ENCODE data around the gene STX1A. TPM values are rescaled to one million over a fixed set of nuclear protein-coding genes. Genes with fewer than 3 reads are reported as not detected.

Gene STX1A
- total RNA-seq, 4 donors from 2014 or later: 3.9 to 19.4 (median 10.8) TPM

GRCh38 chr7:73735528-73735905 is 16.0 kb upstream of the STX1A start:
- DNase-seq (ENCODE audit: low spot score in 2 of 2): no peak
- no peak overlapping the region for H3K4me3 ChIP-seq
- no peaks in the 10 kb centered on the region for H3K9me3 ChIP-seq
- WGBS, 2 donors: 86 to 95% methylated on average over 5 to 8 of the region's 8 CpGs
- peak overlapping the region in 2 of 4 donors; percentile 53 to 77 for H3K27ac ChIP-seq
- peaks cover 0 to 19% (median 0%) of the 10 kb centered on the region in 3 donors for H3K36me3 ChIP-seq
- TF ChIP-seq POLR2A (IDR thresholded peaks at IDR 0.05): no peak
- TF ChIP-seq CTCF (IDR thresholded peaks at IDR 0.05): no peak
- no peak for TF ChIP-seq EP300 (IDR thresholded peaks at IDR 0.05)
- H3K4me1 ChIP-seq: peaks cover 0 to 29% (median 8%) of the 10 kb centered on the region in 4 donors
- H3K27me3 ChIP-seq: no peaks in the 10 kb centered on the region

DNA sequence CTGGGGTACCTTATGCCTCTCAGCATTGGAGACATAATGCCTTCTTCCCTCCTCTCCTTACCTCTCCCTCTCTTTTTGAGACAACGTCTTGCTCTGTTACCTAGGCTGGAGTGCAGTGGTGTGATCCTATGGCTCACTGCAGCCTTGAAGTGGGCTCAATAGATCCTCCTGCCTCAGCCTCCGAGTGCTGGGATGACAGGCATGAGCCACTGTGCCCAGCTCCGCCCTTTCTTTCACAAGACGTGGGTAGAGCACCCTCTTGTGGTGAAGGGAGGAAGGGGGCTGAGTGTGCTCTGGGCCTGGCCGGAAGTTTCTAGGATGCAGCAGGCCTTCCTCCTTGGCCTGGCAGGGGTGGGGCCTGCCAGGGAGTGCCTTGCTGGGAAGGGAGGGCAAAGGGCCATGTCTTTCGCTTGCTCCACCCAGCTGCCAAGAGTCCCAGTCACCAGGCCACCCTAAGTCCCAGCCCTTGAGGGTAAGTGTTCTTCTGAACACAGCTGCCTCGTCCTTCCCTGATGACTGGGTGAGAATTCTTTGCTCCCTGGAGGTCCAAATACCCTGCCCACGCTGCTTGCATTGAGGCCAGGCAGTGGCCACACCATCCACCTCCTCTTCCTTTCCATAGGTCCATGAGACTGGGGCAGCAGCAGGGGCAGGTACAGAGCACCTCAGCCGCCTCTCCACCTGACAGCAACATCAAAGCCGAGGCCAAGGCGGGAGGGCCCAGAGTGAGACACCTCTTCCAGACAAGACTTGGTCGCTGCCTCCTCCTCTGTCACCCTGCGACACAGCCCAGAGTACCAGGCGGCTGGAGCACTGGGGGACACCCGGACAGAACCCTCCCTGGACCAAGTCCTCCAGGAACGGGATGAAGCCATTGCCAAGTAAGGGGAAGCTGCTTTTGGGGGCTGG is 15.4 kb upstream of the STX1A start:
- TF ChIP-seq POLR2A (IDR thresholded peaks at IDR 0.05): no peak
- TF ChIP-seq EP300 (IDR thresholded peaks at IDR 0.05): no peak
- peak; percentile 55 to 88 (median 76) for TF ChIP-seq CTCF (IDR thresholded peaks at IDR 0.05)

DNA sequence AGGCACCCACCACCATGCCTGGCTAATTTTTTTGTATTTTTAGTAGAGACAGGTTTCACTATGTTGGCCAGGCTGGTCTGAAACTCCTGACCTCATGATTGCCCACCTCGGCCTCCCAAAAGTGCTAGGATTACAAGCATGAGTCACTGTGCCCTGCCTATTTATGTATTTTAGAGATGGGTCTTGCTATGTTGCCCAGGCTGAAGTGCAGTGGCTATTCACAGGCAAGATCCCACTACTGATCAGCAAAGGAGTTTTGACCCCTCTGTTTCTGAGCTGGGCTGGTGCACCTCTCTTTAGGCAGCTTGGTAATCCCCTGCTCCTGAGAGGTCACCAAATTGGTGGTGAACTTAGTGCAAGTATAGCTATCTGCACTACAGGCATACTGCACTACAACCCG is 12.9 kb upstream of the STX1A start:
- Histone ChIP-seq H3K27ac (no peak overlapping the region), H3K4me3 (no peak overlapping the region), H3K36me3 (peaks cover 0 to 19% (median 0%) of the 10 kb centered on the region in 3 donors), H3K27me3 (no peaks in the 10 kb centered on the region), H3K4me1 (peaks cover 0 to 12% (median 2%) of the 10 kb centered on the region in 4 donors), H3K9me3 (no peaks in the 10 kb centered on the region)
- TF ChIP-seq POLR2A (IDR thresholded peaks at IDR 0.05) (no peak), EP300 (IDR thresholded peaks at IDR 0.05) (no peak), CTCF (IDR thresholded peaks at IDR 0.05) (no peak)
- 60 to 72% methylated on average over 2 of the region's 2 CpGs for WGBS, 2 donors
- DNase-seq (ENCODE audit: low spot score in 2 of 2): no peak

More for the DNA sequence above, 15.4 kb upstream of the STX1A start:
- Histone ChIP-seq H3K36me3 (peaks cover 0 to 19% (median 0%) of the 10 kb centered on the region in 3 donors), H3K9me3 (no peaks in the 10 kb centered on the region), H3K4me1 (peaks cover 0 to 29% (median 8%) of the 10 kb centered on the region in 4 donors), H3K4me3 (no peak overlapping the region), H3K27me3 (no peaks in the 10 kb centered on the region), H3K27ac (peak overlapping the region in 3 of 4 donors; percentile 14 to 77 (median 53))
- 59 to 68% methylated on average over 15 to 16 of the region's 16 CpGs for WGBS, 2 donors
- peak; percentile 41 to 58 for DNase-seq (ENCODE audit: low spot score in 2 of 2)

- Histone ChIP-seq H3K4me1 (peaks cover 0 to 8% (median 2%) of the 10 kb centered on the region in 4 donors), H3K27me3 (no peaks in the 10 kb centered on the region), H3K27ac (no peak overlapping the region), H3K4me3 (no peak overlapping the region), H3K36me3 (peaks cover 0 to 4% (median 0%) of the 10 kb centered on the region in 3 donors), H3K9me3 (no peaks in the 10 kb centered on the region)
- no peak for TF ChIP-seq CTCF (IDR thresholded peaks at IDR 0.05)
- no peak for TF ChIP-seq EP300 (IDR thresholded peaks at IDR 0.05)
- TF ChIP-seq POLR2A (IDR thresholded peaks at IDR 0.05): no peak
- WGBS, 2 donors: 19 to 29% methylated on average over 3 of the region's 3 CpGs
- no peak for DNase-seq (ENCODE audit: low spot score in 2 of 2)
Measured at GRCh38 chr7:73730485-73730884, 11.0 kb upstream of the STX1A start.

- TF ChIP-seq POLR2A (IDR thresholded peaks at IDR 0.05): no peak
- TF ChIP-seq CTCF (IDR thresholded peaks at IDR 0.05): no peak
- no peak for TF ChIP-seq EP300 (IDR thresholded peaks at IDR 0.05)
- WGBS, 2 donors: 43 to 49% methylated on average over 5 of the region's 5 CpGs
- no peaks in the 10 kb centered on the region for H3K9me3 ChIP-seq
Measured at GRCh38 chr7:73728551-73728950, 9.1 kb upstream of the STX1A start.

More at GRCh38 chr7:73728551-73728950, 9.1 kb upstream of the STX1A start:
- Histone ChIP-seq H3K4me3 (no peak overlapping the region), H3K27me3 (no peaks in the 10 kb centered on the region), H3K4me1 (no peaks in the 10 kb centered on the region), H3K36me3 (no peaks in the 10 kb centered on the region), H3K27ac (no peak overlapping the region)
- no peak for DNase-seq (ENCODE audit: low spot score in 2 of 2)

All from tibial nerve (tissue), 4 donors.